ENCODE data around the gene KCNK15.

KCNK15 gene

GRCh38 chr20:44781118-44781517 is 35.5 kb downstream of the KCNK15 start:
- Histone ChIP-seq H3K36me3 (ENCODE audit: insufficient read depth, low read length) (no peaks in the 10 kb centered on the region), H3K27me3 (ENCODE audit: insufficient read depth, low read length, poor library complexity, severe bottlenecking) (no peaks in the 10 kb centered on the region), H3F3A (ENCODE audit: low read depth) (no peaks in the 10 kb centered on the region), H3K4me2 (ENCODE audit: low read depth, low read length, poor library complexity, severe bottlenecking) (no peak overlapping the region), H3K4me1 (ENCODE audit: insufficient read depth, low read length, poor library complexity, severe bottlenecking) (no peaks in the 10 kb centered on the region), H4K20me1 (ENCODE audit: insufficient read depth, low read length, poor library complexity, severe bottlenecking) (no peaks in the 10 kb centered on the region), H3K9me3 (ENCODE audit: insufficient read depth, low read depth, low read length) (no peaks in the 10 kb centered on the region), H3K9me2 (replicated peaks; ENCODE audit: low read depth, low read length) (no peaks in the 10 kb centered on the region), H3K4me3 (ENCODE audit: low read length, poor library complexity, severe bottlenecking) (no peak overlapping the region), H3K79me2 (ENCODE audit: insufficient read depth, low read length) (no peaks in the 10 kb centered on the region), H2AFZ (ENCODE audit: low read length) (no peak overlapping the region), H3K9ac (ENCODE audit: low read depth, low read length, poor library complexity, severe bottlenecking) (no peak overlapping the region)
- TF ChIP-seq EZH2phosphoT487 (IDR thresholded peaks at IDR 0.05; ENCODE audit: borderline replicate concordance): no peak
- TF ChIP-seq, protein P1, sequence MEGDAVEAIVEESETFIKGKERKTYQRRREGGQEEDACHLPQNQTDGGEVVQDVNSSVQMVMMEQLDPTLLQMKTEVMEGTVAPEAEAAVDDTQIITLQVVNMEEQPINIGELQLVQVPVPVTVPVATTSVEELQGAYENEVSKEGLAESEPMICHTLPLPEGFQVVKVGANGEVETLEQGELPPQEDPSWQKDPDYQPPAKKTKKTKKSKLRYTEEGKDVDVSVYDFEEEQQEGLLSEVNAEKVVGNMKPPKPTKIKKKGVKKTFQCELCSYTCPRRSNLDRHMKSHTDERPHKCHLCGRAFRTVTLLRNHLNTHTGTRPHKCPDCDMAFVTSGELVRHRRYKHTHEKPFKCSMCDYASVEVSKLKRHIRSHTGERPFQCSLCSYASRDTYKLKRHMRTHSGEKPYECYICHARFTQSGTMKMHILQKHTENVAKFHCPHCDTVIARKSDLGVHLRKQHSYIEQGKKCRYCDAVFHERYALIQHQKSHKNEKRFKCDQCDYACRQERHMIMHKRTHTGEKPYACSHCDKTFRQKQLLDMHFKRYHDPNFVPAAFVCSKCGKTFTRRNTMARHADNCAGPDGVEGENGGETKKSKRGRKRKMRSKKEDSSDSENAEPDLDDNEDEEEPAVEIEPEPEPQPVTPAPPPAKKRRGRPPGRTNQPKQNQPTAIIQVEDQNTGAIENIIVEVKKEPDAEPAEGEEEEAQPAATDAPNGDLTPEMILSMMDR (conservative IDR thresholded peaks at IDR 0.05; ENCODE audit: low read length): no peak

- no peaks in the 10 kb centered on the region for H4K20me1 ChIP-seq (ENCODE audit: insufficient read depth, low read length, poor library complexity, severe bottlenecking)
- H3K4me3 ChIP-seq (ENCODE audit: low read length, poor library complexity, severe bottlenecking): no peak overlapping the region
- no peak overlapping the region for H3K9ac ChIP-seq (ENCODE audit: low read depth, low read length, poor library complexity, severe bottlenecking)
- H3K9me3 ChIP-seq (ENCODE audit: insufficient read depth, low read depth, low read length): no peaks in the 10 kb centered on the region
- no peak overlapping the region for H2AFZ ChIP-seq (ENCODE audit: low read length)
- TF ChIP-seq, protein P1 (conservative IDR thresholded peaks at IDR 0.05; ENCODE audit: low read length): no peak
- TF ChIP-seq EZH2phosphoT487 (IDR thresholded peaks at IDR 0.05; ENCODE audit: borderline replicate concordance): no peak
- H3K4me2 ChIP-seq (ENCODE audit: low read depth, low read length, poor library complexity, severe bottlenecking): no peak overlapping the region
- no peaks in the 10 kb centered on the region for H3F3A ChIP-seq (ENCODE audit: low read depth)
- H3K4me1 ChIP-seq (ENCODE audit: insufficient read depth, low read length, poor library complexity, severe bottlenecking): no peaks in the 10 kb centered on the region
- no peaks in the 10 kb centered on the region for H3K79me2 ChIP-seq (ENCODE audit: insufficient read depth, low read length)
- H3K27me3 ChIP-seq (ENCODE audit: insufficient read depth, low read length, poor library complexity, severe bottlenecking): no peaks in the 10 kb centered on the region
- no peaks in the 10 kb centered on the region for H3K36me3 ChIP-seq (ENCODE audit: insufficient read depth, low read length)
- no peaks in the 10 kb centered on the region for H3K9me2 ChIP-seq (replicated peaks; ENCODE audit: low read depth, low read length)
These were observed 36.1 kb downstream of the KCNK15 start for GRCh38 chr20:44781791-44782190.

DNA sequence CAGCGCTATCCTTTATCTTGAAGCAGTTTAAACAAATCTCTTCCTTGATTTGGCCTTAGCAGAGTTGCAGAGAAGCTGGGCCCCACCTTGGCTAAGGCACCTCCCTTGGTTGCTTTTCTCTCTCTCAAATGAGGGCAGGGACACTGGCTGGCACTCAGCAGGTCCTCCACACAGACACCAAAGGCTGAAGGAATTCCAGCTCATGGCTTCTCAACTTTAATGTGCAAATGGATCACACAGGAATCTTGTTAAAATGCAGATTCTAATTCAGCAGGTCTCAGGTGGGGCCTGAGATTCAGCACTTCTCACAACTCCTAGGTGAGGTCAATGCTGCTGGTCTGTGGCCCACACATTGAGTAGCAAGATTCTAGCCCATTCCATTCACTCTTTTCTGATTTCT is 39.0 kb downstream of the KCNK15 start:
- no peak overlapping the region for H3K4me3 ChIP-seq (ENCODE audit: low read length, poor library complexity, severe bottlenecking)
- H3K4me2 ChIP-seq (ENCODE audit: low read depth, low read length, poor library complexity, severe bottlenecking): no peak overlapping the region
- H3K79me2 ChIP-seq (ENCODE audit: insufficient read depth, low read length): no peaks in the 10 kb centered on the region
- H3K9me3 ChIP-seq (ENCODE audit: insufficient read depth, low read depth, low read length): no peaks in the 10 kb centered on the region
- H3K36me3 ChIP-seq (ENCODE audit: insufficient read depth, low read length): no peaks in the 10 kb centered on the region
- no peaks in the 10 kb centered on the region for H3F3A ChIP-seq (ENCODE audit: low read depth)
- no peaks in the 10 kb centered on the region for H3K27me3 ChIP-seq (ENCODE audit: insufficient read depth, low read length, poor library complexity, severe bottlenecking)
- no peak overlapping the region for H2AFZ ChIP-seq (ENCODE audit: low read length)
- no peak for TF ChIP-seq EZH2phosphoT487 (IDR thresholded peaks at IDR 0.05; ENCODE audit: borderline replicate concordance)
- TF ChIP-seq, protein P1 (conservative IDR thresholded peaks at IDR 0.05; ENCODE audit: low read length): no peak
- H3K9me2 ChIP-seq (replicated peaks; ENCODE audit: low read depth, low read length): no peaks in the 10 kb centered on the region
- no peaks in the 10 kb centered on the region for H3K4me1 ChIP-seq (ENCODE audit: insufficient read depth, low read length, poor library complexity, severe bottlenecking)
- H3K9ac ChIP-seq (ENCODE audit: low read depth, low read length, poor library complexity, severe bottlenecking): no peak overlapping the region
- no peaks in the 10 kb centered on the region for H4K20me1 ChIP-seq (ENCODE audit: insufficient read depth, low read length, poor library complexity, severe bottlenecking)
